K562 (cell line): Measurements from ENCODE around the gene TADA2A. TPM values are rescaled to one million over a fixed set of nuclear protein-coding genes. Genes with fewer than 3 reads are reported as not detected.

Experiments
- EP300 ChIP-seq: IDR thresholded peaks from 2 replicates; pipeline ENCODE4 v1.6.1; 2012; ENCODE audit warnings: low read length, improper control_type of control experiment
- FOXJ2 ChIP-seq: fragments of 200-800 bp; sonication (Bioruptor generic); IDR thresholded peaks from 2 replicates; pipeline ENCODE4 v1.6.1; 2016; ENCODE audit warnings: missing genetic modification characterization, missing compliant biosample characterization
- FUS ChIP-seq: fragments of 200-400 bp; formaldehyde crosslinking; optimal IDR thresholded peaks from 2 replicates; pipeline ENCODE3; 2017; ENCODE audit warnings: low read depth, low read length
- HNRNPL ChIP-seq: fragments of 200-400 bp; formaldehyde crosslinking; IDR thresholded peaks from 2 replicates; pipeline ENCODE4 v1.6.1; 2017; ENCODE audit warnings: low read depth, mild to moderate bottlenecking, low read length
- JUND ChIP-seq, 2 experiments: IDR thresholded peaks; 2 replicates in 1 of 2; 3 replicates in 1 of 2; pipeline ENCODE4 v1.6.1; 2011; ENCODE audit warnings: borderline replicate concordance in 2 of 2, low read depth in 2 of 2, low read length in 2 of 2, improper control_type of control experiment in 1 of 2, missing biosample characterization in 1 of 2, missing genetic modification characterization in 1 of 2, missing genetic modification reagents in 1 of 2
- LCOR ChIP-seq: sonication (generic); formaldehyde crosslinking; IDR thresholded peaks from 2 replicates; pipeline ENCODE4 v1.8.0; 2022; ENCODE audit warnings: mild to moderate bottlenecking, missing genetic modification reagents
- LEF1 ChIP-seq: fragments of 450-650 bp; IDR thresholded peaks from 2 replicates; pipeline ENCODE4 v1.6.1; 2016; ENCODE audit warnings: mild to moderate bottlenecking
- NFATC3 ChIP-seq: fragments of 450-650 bp; IDR thresholded peaks from 2 replicates; pipeline ENCODE4 v1.6.1; 2017; ENCODE audit warnings: mild to moderate bottlenecking
- RFX5 ChIP-seq: IDR thresholded peaks from 2 replicates; pipeline ENCODE4 v1.6.1; 2011; ENCODE audit warnings: low read depth, mild to moderate bottlenecking, improper control_type of control experiment, low read length
- RNF2 ChIP-seq: sonication (generic); IDR thresholded peaks from 2 replicates; pipeline ENCODE4 v1.6.1; 2016
- SIN3A ChIP-seq, 2 experiments: fragments of 150-350 bp in 1 of 2; IDR thresholded peaks; 2 replicates each; pipeline ENCODE4 v1.6.1; 2011 to 2016; ENCODE audit warnings: borderline replicate concordance in 2 of 2, low read depth in 2 of 2, low read length in 2 of 2, mild to moderate bottlenecking in 2 of 2, moderate library complexity in 2 of 2; ENCODE audit not compliant: control insufficient read depth in 1 of 2
- SMARCE1 ChIP-seq: fragments of 450-650 bp; IDR thresholded peaks from 2 replicates; pipeline ENCODE4 v1.7.1; 2016; ENCODE audit warnings: mild to moderate bottlenecking
- ZC3H4 ChIP-seq: sonication (generic); formaldehyde crosslinking; IDR thresholded peaks from 2 replicates; pipeline ENCODE4 v1.9.0; 2021; ENCODE audit warnings: missing genetic modification reagents, borderline replicate concordance
- polyA plus RNA-seq, 8 experiments: library from polyadenylated mRNA; depleted of rRNA in 4 of 8; stranded (reverse) in 5 of 8; unstranded in 3 of 8; fragments of >200 nt; fragmentation: Nextera tagmentation in 2 of 8; fragmentation: Illumina TruSeq in 1 of 8; extraction: Ambion mirVana in 2 of 8; extraction: Trizol in 1 of 8; gene quantifications; 2 replicates each; pipeline versions ENCODE4 v1.2.1 to v1.2.3, GENCODE V29; 2011 to 2014; ENCODE audit warnings: inconsistent platforms in 1 of 8, missing spikeins in 1 of 8
- total RNA-seq, 7 experiments: library from RNA; depleted of rRNA in 6 of 7; stranded (reverse); fragments of >200 nt in 6 of 7; fragmentation: Illumina TruSeq in 2 of 7; extraction: Trizol in 2 of 7; gene quantifications; 2 replicates each; pipeline versions ENCODE4 v1.2.1 to v1.2.3, GENCODE V29; 2011 to 2021; ENCODE audit warnings: low replicate concordance in 1 of 7
- TF ChIP-seq, protein P1 (sequence below): fragments of 450-650 bp; IDR thresholded peaks from 2 replicates; pipeline ENCODE4 v1.6.1; 2016; ENCODE audit warnings: mild to moderate bottlenecking, moderate library complexity
- TF ChIP-seq, protein P2 (sequence below): fragments of 450-650 bp; IDR thresholded peaks from 2 replicates; pipeline ENCODE4 v1.6.1; 2016

TADA2A gene
- total and polyA plus RNA-seq, 9 of the 15 experiments (the other 6 are each of a cell fraction or from before 2014, with no cell fraction given), result 13.8 to 37.7 (median 25.0) TPM

DNA sequence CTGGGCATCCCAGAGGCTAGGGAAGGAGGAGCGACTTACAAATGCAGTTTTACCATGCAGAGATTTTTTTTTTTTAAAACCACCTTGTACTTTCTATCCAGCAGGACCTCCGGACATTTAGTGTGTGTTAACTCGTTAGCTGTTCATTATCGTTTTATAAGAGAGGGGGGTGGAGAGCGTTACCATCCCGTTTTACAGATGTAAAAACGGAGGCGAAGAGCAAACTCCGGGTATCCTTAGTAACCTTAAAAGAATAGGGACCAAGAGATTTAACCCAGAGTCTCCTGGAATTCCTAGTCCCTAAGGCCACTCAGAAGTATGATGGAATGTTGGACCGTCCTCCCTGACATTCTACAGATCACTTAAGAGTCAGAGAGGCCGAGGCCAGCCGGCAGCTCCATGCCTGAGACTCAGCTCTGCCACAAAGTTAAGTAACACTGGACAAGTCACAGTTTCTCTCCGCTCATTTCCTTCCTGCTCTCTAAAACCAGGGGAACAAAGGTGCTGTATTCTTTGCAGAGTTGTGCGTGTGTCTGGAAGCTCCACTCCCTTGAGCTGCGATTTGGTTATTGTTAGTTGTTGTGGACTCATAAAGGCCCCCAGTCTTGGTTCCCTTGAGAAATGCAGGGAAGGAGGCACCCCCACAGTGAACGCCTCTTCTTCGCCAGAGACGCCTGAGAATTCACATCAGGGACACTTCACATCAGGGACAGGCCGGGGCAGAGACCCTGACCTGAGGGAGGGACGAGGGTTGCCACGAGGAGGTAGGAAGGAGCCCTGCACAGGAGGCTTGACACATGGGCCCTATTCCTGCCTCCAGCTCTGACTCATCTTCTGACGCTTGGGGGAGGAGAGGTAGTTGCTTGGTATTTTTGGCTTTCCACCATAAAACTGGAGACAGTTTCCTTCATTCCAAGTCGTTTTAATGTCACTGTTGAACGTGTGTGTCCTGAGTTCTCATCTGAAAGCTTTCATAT, 84.2 kb downstream of the TADA2A start (continued):
- TF ChIP-seq, protein P1, sequence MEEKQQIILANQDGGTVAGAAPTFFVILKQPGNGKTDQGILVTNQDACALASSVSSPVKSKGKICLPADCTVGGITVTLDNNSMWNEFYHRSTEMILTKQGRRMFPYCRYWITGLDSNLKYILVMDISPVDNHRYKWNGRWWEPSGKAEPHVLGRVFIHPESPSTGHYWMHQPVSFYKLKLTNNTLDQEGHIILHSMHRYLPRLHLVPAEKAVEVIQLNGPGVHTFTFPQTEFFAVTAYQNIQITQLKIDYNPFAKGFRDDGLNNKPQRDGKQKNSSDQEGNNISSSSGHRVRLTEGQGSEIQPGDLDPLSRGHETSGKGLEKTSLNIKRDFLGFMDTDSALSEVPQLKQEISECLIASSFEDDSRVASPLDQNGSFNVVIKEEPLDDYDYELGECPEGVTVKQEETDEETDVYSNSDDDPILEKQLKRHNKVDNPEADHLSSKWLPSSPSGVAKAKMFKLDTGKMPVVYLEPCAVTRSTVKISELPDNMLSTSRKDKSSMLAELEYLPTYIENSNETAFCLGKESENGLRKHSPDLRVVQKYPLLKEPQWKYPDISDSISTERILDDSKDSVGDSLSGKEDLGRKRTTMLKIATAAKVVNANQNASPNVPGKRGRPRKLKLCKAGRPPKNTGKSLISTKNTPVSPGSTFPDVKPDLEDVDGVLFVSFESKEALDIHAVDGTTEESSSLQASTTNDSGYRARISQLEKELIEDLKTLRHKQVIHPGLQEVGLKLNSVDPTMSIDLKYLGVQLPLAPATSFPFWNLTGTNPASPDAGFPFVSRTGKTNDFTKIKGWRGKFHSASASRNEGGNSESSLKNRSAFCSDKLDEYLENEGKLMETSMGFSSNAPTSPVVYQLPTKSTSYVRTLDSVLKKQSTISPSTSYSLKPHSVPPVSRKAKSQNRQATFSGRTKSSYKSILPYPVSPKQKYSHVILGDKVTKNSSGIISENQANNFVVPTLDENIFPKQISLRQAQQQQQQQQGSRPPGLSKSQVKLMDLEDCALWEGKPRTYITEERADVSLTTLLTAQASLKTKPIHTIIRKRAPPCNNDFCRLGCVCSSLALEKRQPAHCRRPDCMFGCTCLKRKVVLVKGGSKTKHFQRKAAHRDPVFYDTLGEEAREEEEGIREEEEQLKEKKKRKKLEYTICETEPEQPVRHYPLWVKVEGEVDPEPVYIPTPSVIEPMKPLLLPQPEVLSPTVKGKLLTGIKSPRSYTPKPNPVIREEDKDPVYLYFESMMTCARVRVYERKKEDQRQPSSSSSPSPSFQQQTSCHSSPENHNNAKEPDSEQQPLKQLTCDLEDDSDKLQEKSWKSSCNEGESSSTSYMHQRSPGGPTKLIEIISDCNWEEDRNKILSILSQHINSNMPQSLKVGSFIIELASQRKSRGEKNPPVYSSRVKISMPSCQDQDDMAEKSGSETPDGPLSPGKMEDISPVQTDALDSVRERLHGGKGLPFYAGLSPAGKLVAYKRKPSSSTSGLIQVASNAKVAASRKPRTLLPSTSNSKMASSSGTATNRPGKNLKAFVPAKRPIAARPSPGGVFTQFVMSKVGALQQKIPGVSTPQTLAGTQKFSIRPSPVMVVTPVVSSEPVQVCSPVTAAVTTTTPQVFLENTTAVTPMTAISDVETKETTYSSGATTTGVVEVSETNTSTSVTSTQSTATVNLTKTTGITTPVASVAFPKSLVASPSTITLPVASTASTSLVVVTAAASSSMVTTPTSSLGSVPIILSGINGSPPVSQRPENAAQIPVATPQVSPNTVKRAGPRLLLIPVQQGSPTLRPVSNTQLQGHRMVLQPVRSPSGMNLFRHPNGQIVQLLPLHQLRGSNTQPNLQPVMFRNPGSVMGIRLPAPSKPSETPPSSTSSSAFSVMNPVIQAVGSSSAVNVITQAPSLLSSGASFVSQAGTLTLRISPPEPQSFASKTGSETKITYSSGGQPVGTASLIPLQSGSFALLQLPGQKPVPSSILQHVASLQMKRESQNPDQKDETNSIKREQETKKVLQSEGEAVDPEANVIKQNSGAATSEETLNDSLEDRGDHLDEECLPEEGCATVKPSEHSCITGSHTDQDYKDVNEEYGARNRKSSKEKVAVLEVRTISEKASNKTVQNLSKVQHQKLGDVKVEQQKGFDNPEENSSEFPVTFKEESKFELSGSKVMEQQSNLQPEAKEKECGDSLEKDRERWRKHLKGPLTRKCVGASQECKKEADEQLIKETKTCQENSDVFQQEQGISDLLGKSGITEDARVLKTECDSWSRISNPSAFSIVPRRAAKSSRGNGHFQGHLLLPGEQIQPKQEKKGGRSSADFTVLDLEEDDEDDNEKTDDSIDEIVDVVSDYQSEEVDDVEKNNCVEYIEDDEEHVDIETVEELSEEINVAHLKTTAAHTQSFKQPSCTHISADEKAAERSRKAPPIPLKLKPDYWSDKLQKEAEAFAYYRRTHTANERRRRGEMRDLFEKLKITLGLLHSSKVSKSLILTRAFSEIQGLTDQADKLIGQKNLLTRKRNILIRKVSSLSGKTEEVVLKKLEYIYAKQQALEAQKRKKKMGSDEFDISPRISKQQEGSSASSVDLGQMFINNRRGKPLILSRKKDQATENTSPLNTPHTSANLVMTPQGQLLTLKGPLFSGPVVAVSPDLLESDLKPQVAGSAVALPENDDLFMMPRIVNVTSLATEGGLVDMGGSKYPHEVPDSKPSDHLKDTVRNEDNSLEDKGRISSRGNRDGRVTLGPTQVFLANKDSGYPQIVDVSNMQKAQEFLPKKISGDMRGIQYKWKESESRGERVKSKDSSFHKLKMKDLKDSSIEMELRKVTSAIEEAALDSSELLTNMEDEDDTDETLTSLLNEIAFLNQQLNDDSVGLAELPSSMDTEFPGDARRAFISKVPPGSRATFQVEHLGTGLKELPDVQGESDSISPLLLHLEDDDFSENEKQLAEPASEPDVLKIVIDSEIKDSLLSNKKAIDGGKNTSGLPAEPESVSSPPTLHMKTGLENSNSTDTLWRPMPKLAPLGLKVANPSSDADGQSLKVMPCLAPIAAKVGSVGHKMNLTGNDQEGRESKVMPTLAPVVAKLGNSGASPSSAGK, result peak; percentile 97
- TF ChIP-seq SIN3A (IDR thresholded peaks at IDR 0.05; ENCODE audit: borderline replicate concordance in 2 of 2, control insufficient read depth in 1 of 2, low read depth in 2 of 2, low read length in 2 of 2) (peak; percentile 74 to 93; a peak in 3 of 4 replicates), ZC3H4 (no peak), RFX5 (no peak), FOXJ2 (tag) (no peak), JUND (IDR thresholded peaks at IDR 0.05; ENCODE audit: borderline replicate concordance, low read depth, low read length) (peak; percentile 97), JUND (tag; IDR thresholded peaks at IDR 0.05; ENCODE audit: borderline replicate concordance, low read depth, low read length) (peak; percentile 96), SMARCE1 (peak; percentile 63; the same call in 1 of the 2 replicates), HNRNPL (no peak), RNF2 (no peak; the same call in 1 of the 2 replicates), LEF1 (0 out of 2 replicates have a peak, but pooled peaks have one; percentile 27), NFATC3 (no peak), EP300 (0 out of 2 replicates have a peak, but pooled peaks have one; percentile 3), LCOR (no peak), FUS (no peak)
- TF ChIP-seq, protein P2, sequence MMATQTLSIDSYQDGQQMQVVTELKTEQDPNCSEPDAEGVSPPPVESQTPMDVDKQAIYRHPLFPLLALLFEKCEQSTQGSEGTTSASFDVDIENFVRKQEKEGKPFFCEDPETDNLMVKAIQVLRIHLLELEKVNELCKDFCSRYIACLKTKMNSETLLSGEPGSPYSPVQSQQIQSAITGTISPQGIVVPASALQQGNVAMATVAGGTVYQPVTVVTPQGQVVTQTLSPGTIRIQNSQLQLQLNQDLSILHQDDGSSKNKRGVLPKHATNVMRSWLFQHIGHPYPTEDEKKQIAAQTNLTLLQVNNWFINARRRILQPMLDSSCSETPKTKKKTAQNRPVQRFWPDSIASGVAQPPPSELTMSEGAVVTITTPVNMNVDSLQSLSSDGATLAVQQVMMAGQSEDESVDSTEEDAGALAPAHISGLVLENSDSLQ, result 0 out of 2 replicates have a peak, but pooled peaks have one; percentile 20
